BE2C (cell line): ENCODE data around the gene COL5A1.

Experiments used
- DNase-seq: peaks from one replicate; pipeline ENCODE4 v3.0.0-alpha.2; 2020
- H3K27me3 ChIP-seq: fragments of 250-450 bp; sonication (Bioruptor Pico); 2 replicates; pipeline ENCODE4 v1.5.1; 2020; ENCODE audit warnings: mild to moderate bottlenecking
- H3K36me3 ChIP-seq: fragments of 250-450 bp; sonication (Bioruptor Pico); 2 replicates; pipeline ENCODE4 v1.5.1; 2020; ENCODE audit warnings: mild to moderate bottlenecking
- H3K4me1 ChIP-seq: fragments of 250-450 bp; sonication (Bioruptor Pico); 2 replicates; pipeline ENCODE4 v1.5.1; 2020
- H3K4me3 ChIP-seq: 2 replicates; pipeline ENCODE4 v1.5.1; 2011; ENCODE audit warnings: low read depth, low read length
- H3K9me3 ChIP-seq: fragments of 250-450 bp; sonication (Bioruptor Pico); 2 replicates; pipeline ENCODE4 v1.5.1; 2020
- TF ChIP-seq, protein P1 (sequence below): IDR thresholded peaks from 2 replicates; pipeline ENCODE4 v1.5.1; 2012; ENCODE audit warnings: mild to moderate bottlenecking, low read depth, low read length

Gene COL5A1

DNA sequence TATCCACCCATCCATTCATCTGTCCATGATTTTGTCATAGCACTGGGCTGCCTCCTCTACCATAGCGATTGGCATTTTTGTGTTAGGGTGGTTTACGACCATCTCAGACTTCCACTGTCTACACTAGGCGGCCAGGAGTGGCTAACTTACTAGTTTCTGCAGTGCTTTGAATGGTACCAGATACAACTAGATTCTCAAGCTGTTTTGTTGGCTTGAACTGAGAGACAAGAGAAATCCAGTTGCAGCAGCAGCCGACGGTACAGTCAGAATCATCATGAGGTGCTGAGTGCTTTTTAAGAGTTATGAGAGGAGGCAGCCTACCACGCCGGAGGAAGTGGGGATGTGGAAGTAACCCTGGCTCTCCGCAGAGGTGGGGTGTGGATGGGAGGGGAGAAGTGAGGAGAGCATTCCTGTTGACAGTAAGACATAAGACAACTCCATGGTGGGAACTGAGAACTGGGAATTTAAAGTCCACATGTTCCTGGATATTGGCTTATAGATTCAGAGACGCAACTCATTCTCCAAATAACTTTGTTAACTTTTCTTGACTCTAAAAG lies 27.9 kb downstream of the COL5A1 start:
- Histone ChIP-seq H3K4me3 (no peak overlapping the region), H3K9me3 (no peaks in the 10 kb centered on the region), H3K4me1 (no peaks in the 10 kb centered on the region), H3K36me3 (no peaks in the 10 kb centered on the region), H3K27me3 (no peaks in the 10 kb centered on the region)
- no peak for DNase-seq
- TF ChIP-seq, protein P1, sequence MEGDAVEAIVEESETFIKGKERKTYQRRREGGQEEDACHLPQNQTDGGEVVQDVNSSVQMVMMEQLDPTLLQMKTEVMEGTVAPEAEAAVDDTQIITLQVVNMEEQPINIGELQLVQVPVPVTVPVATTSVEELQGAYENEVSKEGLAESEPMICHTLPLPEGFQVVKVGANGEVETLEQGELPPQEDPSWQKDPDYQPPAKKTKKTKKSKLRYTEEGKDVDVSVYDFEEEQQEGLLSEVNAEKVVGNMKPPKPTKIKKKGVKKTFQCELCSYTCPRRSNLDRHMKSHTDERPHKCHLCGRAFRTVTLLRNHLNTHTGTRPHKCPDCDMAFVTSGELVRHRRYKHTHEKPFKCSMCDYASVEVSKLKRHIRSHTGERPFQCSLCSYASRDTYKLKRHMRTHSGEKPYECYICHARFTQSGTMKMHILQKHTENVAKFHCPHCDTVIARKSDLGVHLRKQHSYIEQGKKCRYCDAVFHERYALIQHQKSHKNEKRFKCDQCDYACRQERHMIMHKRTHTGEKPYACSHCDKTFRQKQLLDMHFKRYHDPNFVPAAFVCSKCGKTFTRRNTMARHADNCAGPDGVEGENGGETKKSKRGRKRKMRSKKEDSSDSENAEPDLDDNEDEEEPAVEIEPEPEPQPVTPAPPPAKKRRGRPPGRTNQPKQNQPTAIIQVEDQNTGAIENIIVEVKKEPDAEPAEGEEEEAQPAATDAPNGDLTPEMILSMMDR, result no peak

DNA sequence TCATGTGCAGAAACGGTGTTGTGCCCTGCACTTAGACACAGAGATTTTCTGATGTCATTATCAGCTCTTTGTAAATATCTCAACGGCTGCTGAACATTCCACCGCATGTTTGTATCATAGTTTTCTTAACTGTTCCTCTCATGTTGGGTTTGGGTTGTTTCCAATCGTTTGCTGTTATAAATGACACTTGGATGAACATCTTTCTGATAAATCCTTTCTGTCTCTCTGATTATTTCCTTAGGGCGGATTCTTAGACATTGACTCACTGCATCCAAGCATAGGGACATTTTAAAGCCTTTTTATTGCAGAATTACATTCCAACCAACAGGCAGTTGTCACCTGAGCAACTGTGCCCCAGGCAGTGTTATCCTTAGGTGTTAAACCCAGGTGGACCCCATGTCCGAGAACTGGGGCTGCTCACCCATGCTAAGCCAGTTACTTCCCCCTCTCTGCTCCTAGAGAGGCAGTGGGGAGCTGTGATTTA lies 28.5 kb downstream of the COL5A1 start:
- TF ChIP-seq, protein P1, result no peak
- no peaks in the 10 kb centered on the region for H3K36me3 ChIP-seq
- no peaks in the 10 kb centered on the region for H3K4me1 ChIP-seq
- no peak for DNase-seq
- no peaks in the 10 kb centered on the region for H3K9me3 ChIP-seq
- no peak overlapping the region for H3K4me3 ChIP-seq
- H3K27me3 ChIP-seq, result no peaks in the 10 kb centered on the region

GRCh38 chr9:134670851-134671281 lies 29.3 kb downstream of the COL5A1 start:
- TF ChIP-seq, protein P1, result no peak
- Histone ChIP-seq H3K27me3 (no peaks in the 10 kb centered on the region), H3K4me1 (no peaks in the 10 kb centered on the region), H3K36me3 (no peaks in the 10 kb centered on the region), H3K4me3 (no peak overlapping the region), H3K9me3 (no peaks in the 10 kb centered on the region)
- no peak for DNase-seq

DNA sequence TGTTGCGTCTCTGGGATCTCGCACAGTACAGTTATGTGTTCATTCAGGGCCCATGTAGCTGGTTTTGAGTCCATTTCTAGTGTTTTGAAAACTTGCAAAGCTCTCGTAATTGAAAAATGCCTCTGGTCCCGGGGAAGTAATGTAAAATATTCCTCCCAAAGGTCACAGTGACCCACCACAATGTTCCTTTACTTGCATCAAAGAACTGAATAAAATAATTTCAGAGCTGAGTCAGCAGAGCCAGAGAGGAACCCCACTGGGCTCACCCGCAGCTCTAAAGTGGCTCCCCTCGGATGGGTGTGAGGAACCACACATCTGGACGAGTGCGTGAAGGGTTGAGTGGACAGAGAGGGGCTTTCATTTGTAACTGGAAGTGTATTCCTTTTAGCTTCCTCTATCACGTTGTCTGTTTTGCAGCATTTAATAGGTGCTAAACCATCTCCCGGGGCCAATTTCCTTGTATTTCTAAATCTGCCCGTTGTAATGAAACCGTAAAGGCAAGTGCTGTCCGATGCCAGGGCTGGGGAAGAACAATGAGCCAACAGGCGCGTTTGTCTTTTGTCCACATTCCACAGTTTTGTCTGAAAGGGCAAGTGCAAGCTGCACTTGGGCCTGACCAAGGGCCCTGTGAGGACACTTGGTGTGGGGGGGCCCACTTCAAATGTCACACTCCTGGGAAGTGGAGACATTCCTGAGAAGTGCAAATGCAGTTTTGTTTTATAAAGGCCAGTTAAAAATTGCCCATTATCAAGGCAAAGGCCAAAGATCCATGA lies 29.9 kb downstream of the COL5A1 start:
- Histone ChIP-seq H3K27me3 (no peaks in the 10 kb centered on the region), H3K36me3 (no peaks in the 10 kb centered on the region), H3K4me1 (no peaks in the 10 kb centered on the region), H3K9me3 (no peaks in the 10 kb centered on the region), H3K4me3 (no peak overlapping the region)
- TF ChIP-seq, protein P1, result no peak
- no peak for DNase-seq

DNA sequence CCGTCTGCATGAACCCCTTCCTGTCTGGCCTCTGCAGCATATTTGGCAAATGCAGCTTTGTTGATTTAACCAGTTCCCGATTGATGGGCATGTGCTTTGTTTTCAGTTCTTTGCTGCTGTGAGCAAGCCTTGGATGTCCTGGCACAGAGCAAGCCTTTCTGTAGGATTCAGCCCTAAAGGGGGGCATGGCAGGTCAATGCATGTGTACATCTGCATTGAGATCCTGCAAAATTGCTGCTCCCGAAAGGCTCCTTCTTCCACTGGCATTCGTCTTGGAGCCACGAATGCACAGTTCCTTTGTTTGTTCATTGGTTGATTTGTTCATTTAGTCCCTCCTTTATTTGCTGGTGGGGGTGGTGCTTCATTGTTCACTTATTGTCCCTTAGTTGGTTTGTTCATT lies 34.8 kb downstream of the COL5A1 start:
- Histone ChIP-seq H3K36me3 (no peaks in the 10 kb centered on the region), H3K4me3 (no peak overlapping the region), H3K4me1 (no peaks in the 10 kb centered on the region), H3K9me3 (no peaks in the 10 kb centered on the region), H3K27me3 (no peaks in the 10 kb centered on the region)
- no peak for DNase-seq
- TF ChIP-seq, protein P1, result no peak

DNA sequence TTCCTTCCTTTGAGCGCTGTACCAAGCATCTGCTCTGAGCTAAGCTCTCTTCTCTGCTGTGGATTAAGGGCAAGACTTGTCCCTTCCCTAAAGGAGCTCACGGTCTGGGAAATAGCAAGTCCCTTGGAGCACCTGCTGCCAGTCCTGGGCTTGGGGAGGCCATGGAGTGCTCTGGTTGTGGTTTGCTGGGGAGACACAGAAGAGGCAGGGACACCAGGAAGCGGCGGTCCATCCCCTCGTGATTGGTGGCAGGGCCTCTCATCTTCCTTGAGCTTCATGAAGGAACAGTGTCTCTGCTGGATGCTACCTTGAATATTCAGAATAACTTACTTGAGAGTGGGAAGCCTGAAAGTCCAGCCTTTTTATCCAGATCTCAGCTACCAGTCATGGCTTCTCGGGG lies 35.3 kb downstream of the COL5A1 start:
- Histone ChIP-seq H3K4me1 (no peaks in the 10 kb centered on the region), H3K27me3 (no peaks in the 10 kb centered on the region), H3K36me3 (no peaks in the 10 kb centered on the region), H3K4me3 (no peak overlapping the region), H3K9me3 (no peaks in the 10 kb centered on the region)
- TF ChIP-seq, protein P1, result no peak
- DNase-seq, result no peak
